Measurements from ENCODE around the gene EPB41L4A.
A peak's percentile ranks its signal among the peaks of the same experiment; 100 is the strongest.

EPB41L4A gene

DNA sequence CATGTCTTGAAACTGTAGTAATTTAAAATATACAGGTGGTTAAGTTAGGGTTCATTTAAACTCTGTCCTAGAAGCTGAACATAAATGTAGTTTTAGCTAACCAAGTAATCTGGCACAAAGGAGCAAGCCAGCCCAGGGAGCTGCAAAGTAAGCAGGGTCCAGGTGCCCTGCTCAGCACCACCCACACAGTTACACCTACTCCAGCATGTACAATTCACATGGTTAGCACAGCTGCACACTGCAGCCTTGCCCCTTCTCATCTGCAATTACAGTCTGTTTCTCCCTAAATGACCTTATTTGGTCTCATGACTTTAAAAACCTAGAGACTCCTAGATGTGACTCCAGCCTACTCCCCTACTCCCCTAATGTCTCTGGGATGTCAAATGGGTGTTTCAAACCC lies 128.4 kb downstream of the EPB41L4A start:
- DNase-seq (ENCODE audit: extremely low spot score) = no peak
- CTCF ChIA-PET = no interaction called here
- no peak for TF ChIP-seq TARDBP (IDR thresholded peaks at IDR 0.05)
- POLR2A ChIA-PET = no interaction called here

- CTCF ChIA-PET = no interaction called here
- peak; percentile 8 for DNase-seq (ENCODE audit: extremely low spot score)
- POLR2A ChIA-PET = no interaction called here
- TF ChIP-seq NFRKB (IDR thresholded peaks at IDR 0.05) (no peak), TARDBP (IDR thresholded peaks at IDR 0.05) (no peak), ZNF384 (IDR thresholded peaks at IDR 0.05) (no peak), ARNT (IDR thresholded peaks at IDR 0.05) (no peak), LEF1 (IDR thresholded peaks at IDR 0.05; ENCODE audit: borderline replicate concordance) (no peak), FOXM1 (IDR thresholded peaks at IDR 0.05; ENCODE audit: borderline replicate concordance) (no peak), CTBP1 (IDR thresholded peaks at IDR 0.05; ENCODE audit: borderline replicate concordance) (no peak), L3MBTL2 (conservative IDR thresholded peaks at IDR 0.05) (no peak), HDGF (IDR thresholded peaks at IDR 0.05; ENCODE audit: borderline replicate concordance) (no peak)
Observed at GRCh38 chr5:112289465-112289864, 129.6 kb downstream of the EPB41L4A start.

DNA sequence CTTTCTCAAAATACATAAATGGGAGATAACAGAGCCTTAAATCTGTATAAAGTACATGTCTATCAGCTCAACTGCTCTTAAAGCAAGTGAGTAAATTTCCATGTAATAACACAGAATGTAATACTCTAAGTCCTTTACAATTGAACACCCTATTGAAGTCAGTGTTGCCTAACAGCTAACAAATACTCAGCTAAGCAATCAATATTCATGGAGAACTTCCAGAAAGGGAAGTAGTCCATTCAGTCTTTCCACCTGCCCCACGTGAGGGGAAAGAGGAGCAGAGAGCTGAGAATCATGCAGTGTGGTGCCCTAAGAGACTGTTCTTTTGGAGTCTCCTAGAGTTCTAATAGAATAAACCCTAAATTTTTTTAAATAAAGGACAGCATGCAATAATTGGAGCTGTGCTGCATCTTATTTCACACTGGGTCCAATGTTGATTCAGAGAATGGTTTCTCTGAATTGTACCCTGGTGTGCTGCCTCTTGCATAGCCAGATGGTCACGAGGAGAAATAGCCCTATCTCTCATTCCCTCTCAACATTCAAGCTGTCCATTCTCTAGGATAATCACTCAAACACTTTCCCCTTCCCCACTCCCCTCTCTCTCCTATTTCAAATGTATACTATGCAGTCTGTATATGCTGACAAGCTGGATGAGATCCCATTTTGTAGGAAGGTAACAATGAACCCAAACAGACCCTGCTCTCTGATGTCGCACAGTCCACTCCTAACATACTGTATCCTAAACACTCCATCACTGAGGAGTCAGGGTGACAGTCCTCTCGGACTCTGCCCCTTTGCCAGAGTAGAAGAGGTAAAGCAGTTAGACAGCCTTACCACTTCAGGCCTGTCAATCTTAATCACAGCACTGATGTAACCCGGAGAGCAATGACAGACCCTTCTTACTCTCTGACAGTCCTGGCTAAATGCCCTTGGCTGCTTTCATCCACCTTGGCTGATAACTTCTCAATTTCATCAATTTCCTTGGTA lies 134.8 kb downstream of the EPB41L4A start:
- DNase-seq (ENCODE audit: extremely low spot score) = no peak
- ChIA-PET CTCF (no interaction called here), POLR2A (no interaction called here)
- TF ChIP-seq, protein P1, sequence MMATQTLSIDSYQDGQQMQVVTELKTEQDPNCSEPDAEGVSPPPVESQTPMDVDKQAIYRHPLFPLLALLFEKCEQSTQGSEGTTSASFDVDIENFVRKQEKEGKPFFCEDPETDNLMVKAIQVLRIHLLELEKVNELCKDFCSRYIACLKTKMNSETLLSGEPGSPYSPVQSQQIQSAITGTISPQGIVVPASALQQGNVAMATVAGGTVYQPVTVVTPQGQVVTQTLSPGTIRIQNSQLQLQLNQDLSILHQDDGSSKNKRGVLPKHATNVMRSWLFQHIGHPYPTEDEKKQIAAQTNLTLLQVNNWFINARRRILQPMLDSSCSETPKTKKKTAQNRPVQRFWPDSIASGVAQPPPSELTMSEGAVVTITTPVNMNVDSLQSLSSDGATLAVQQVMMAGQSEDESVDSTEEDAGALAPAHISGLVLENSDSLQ (IDR thresholded peaks at IDR 0.05) = peak; percentile 11; the same call in 1 of the 2 replicates
- TF ChIP-seq L3MBTL2 (conservative IDR thresholded peaks at IDR 0.05) (no peak), SUZ12 (IDR thresholded peaks at IDR 0.05) (no peak)

- ChIA-PET CTCF (no interaction called here), POLR2A (no interaction called here)
- DNase-seq (ENCODE audit: extremely low spot score) = no peak
- TF ChIP-seq HDGF (IDR thresholded peaks at IDR 0.05; ENCODE audit: borderline replicate concordance) = no peak
- no peak for TF ChIP-seq BHLHE40 (IDR thresholded peaks at IDR 0.05; ENCODE audit: borderline replicate concordance)
- TF ChIP-seq SUZ12 (IDR thresholded peaks at IDR 0.05) = no peak
- no peak for TF ChIP-seq LEF1 (IDR thresholded peaks at IDR 0.05; ENCODE audit: borderline replicate concordance)
- TF ChIP-seq NFRKB (IDR thresholded peaks at IDR 0.05) = no peak
- no peak for TF ChIP-seq FOXK2 (IDR thresholded peaks at IDR 0.05)
- TF ChIP-seq ZNF384 (IDR thresholded peaks at IDR 0.05) = no peak
- TF ChIP-seq FOXA1 (IDR thresholded peaks at IDR 0.05) = no peak
- TF ChIP-seq FOXM1 (IDR thresholded peaks at IDR 0.05; ENCODE audit: borderline replicate concordance) = no peak
- no peak for TF ChIP-seq TARDBP (IDR thresholded peaks at IDR 0.05)
- TF ChIP-seq CTBP1 (IDR thresholded peaks at IDR 0.05; ENCODE audit: borderline replicate concordance) = no peak
- TF ChIP-seq ELF4 (IDR thresholded peaks at IDR 0.05) = no peak
- no peak for TF ChIP-seq ARNT (IDR thresholded peaks at IDR 0.05)
- TF ChIP-seq, protein P1 (IDR thresholded peaks at IDR 0.05) = no peak
- TF ChIP-seq L3MBTL2 (conservative IDR thresholded peaks at IDR 0.05) = no peak
- TF ChIP-seq SP1 (IDR thresholded peaks at IDR 0.05) = no peak
Observed at GRCh38 chr5:112283034-112283582, 136.0 kb downstream of the EPB41L4A start.

GRCh38 chr5:112279082-112279481 lies 140.0 kb downstream of the EPB41L4A start:
- ChIA-PET CTCF (no interaction called here), POLR2A (no interaction called here)
- no peak for DNase-seq (ENCODE audit: extremely low spot score)
- no peak for TF ChIP-seq L3MBTL2 (conservative IDR thresholded peaks at IDR 0.05)
- TF ChIP-seq, protein P1 (IDR thresholded peaks at IDR 0.05) = no peak
- TF ChIP-seq BHLHE40 (IDR thresholded peaks at IDR 0.05; ENCODE audit: borderline replicate concordance) = no peak
- no peak for TF ChIP-seq FOXK2 (IDR thresholded peaks at IDR 0.05)
- TF ChIP-seq ZNF384 (IDR thresholded peaks at IDR 0.05) = no peak
- TF ChIP-seq NFRKB (IDR thresholded peaks at IDR 0.05) = no peak
- no peak for TF ChIP-seq ARNT (IDR thresholded peaks at IDR 0.05)
- TF ChIP-seq LEF1 (IDR thresholded peaks at IDR 0.05; ENCODE audit: borderline replicate concordance) = no peak
- no peak for TF ChIP-seq SP1 (IDR thresholded peaks at IDR 0.05)
- no peak for TF ChIP-seq TARDBP (IDR thresholded peaks at IDR 0.05)
- no peak for TF ChIP-seq CTBP1 (IDR thresholded peaks at IDR 0.05; ENCODE audit: borderline replicate concordance)

DNA sequence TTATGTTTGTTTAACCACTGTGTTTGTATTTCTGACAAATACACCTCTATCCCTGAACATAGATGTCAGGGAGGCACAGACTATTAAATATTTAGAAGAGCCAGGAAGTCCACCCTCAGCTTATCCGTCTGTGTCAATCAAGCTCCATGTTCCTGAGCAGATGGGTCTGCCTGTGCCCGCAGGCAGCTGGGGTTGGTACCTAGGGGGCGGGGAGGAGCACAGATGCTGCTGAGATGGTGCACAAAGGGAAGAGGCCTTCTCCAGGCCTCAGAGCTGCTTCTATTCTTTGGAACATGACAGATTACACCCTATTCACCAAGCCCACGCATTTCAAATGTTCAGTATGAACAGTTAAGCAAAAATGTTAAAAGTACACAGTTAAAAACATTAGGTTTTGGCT lies 142.1 kb downstream of the EPB41L4A start:
- POLR2A ChIA-PET = no interaction called here
- CTCF ChIA-PET = no interaction called here
- no peak for DNase-seq (ENCODE audit: extremely low spot score)
- TF ChIP-seq TARDBP (IDR thresholded peaks at IDR 0.05) (no peak), CTBP1 (IDR thresholded peaks at IDR 0.05; ENCODE audit: borderline replicate concordance) (no peak), FOXM1 (IDR thresholded peaks at IDR 0.05; ENCODE audit: borderline replicate concordance) (no peak), HDGF (IDR thresholded peaks at IDR 0.05; ENCODE audit: borderline replicate concordance) (no peak), SP1 (IDR thresholded peaks at IDR 0.05) (no peak), LEF1 (IDR thresholded peaks at IDR 0.05; ENCODE audit: borderline replicate concordance) (no peak), BHLHE40 (IDR thresholded peaks at IDR 0.05; ENCODE audit: borderline replicate concordance) (no peak), SUZ12 (IDR thresholded peaks at IDR 0.05) (no peak), ELF4 (IDR thresholded peaks at IDR 0.05) (no peak), ARNT (IDR thresholded peaks at IDR 0.05) (no peak), NFRKB (IDR thresholded peaks at IDR 0.05) (no peak), ZNF384 (IDR thresholded peaks at IDR 0.05) (no peak)
- TF ChIP-seq, protein P1 (IDR thresholded peaks at IDR 0.05) = no peak

Data from HEK293T (cell line).